ENCODE measurements around the gene FLCN.

- TF ChIP-seq CTCF (IDR thresholded peaks at IDR 0.05; ENCODE audit: low read length), result no peak
- no peak for TF ChIP-seq EZH2 (IDR thresholded peaks at IDR 0.05; ENCODE audit: borderline replicate concordance, low read length)
Observed at GRCh38 chr17:17204041-17204591, 32.9 kb downstream of the FLCN start.

All from OCI-LY1 (cell line).